Upper lobe of right lung (tissue), 1 donor: ENCODE measurements around the gene SSBP2. TPM values are rescaled to one million over a fixed set of nuclear protein-coding genes. Genes with fewer than 3 reads are reported as not detected.

ENCODE experiments used
- ATAC-seq: fragments of 200-7000 bp; cut with Tn5 transposase; one replicate; pipeline ENCODE4 v1.9.1; 2020; ENCODE audit warnings: mild to moderate bottlenecking, moderate library complexity
- DNase-seq: peaks from one replicate; pipeline ENCODE4 v3.0.0-alpha.2; 2020
- H3K27ac ChIP-seq: fragments of 200-600 bp; one replicate; pipeline ENCODE4 v1.8.0; 2022
- H3K27me3 ChIP-seq: fragments of 200-600 bp; one replicate; pipeline ENCODE4 v1.8.0; 2022; ENCODE audit warnings: mild to moderate bottlenecking
- H3K36me3 ChIP-seq: fragments of 200-600 bp; one replicate; pipeline ENCODE4 v1.8.0; 2022
- H3K4me1 ChIP-seq: fragments of 200-600 bp; one replicate; pipeline ENCODE4 v1.8.0; 2022
- H3K4me3 ChIP-seq: fragments of 200-600 bp; one replicate; pipeline ENCODE4 v1.8.0; 2022; ENCODE audit warnings: mild to moderate bottlenecking
- H3K9me3 ChIP-seq: fragments of 200-600 bp; one replicate; pipeline ENCODE4 v1.8.0; 2022
- intact Hi-C: fragments of 100-400 bp; cut with DNase I; formaldehyde crosslinking; loops from one replicate; pipeline ENCODE4 v1.11.0; 2022
- total RNA-seq: library from RNA; stranded (reverse); fragmentation: NEBNext Ultra II Directional; extraction: Animal tissue kit (Norgen Biotek cat#: 25700); gene quantifications from one replicate; pipeline ENCODE4 v1.2.1, GENCODE V29; 2021
- TF ChIP-seq, protein P1 (sequence below): fragments of 200-600 bp; IDR thresholded peaks from one replicate; pipeline ENCODE4 v1.8.0; 2022; ENCODE audit warnings: antibody characterized with exemption
- donor health status: DM: no; HTN: yes; CAD: no; lungs with severe emphysema.

The SSBP2 gene
- total RNA-seq, 1 donor from 2014 or later = 43.8 TPM

DNA sequence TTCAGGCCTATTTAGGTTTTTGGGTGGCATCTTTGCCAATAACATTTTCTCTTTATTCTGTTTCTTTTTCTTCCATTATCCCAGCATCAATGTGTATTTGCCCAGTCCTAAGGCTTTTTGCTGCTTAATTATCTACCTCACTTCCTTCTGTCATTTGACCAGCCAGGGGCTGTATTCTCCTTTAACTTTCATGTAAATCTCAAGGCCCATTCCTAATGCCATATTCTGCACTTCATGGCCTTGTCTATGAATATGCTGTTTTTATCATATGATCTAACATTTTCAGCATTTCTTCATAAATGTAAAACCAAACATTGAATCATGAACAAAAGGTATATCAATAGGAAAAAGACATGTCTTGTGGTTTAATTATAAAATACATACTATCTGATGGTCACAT lies 108.7 kb downstream of the SSBP2 start:
- Histone ChIP-seq H3K27me3 (no peaks in the 10 kb centered on the region), H3K27ac (no peak overlapping the region), H3K4me1 (peaks cover 4% of the 10 kb centered on the region), H3K9me3 (no peaks in the 10 kb centered on the region), H3K36me3 (no peaks in the 10 kb centered on the region), H3K4me3 (no peak overlapping the region)
- ATAC-seq = no peak
- TF ChIP-seq, protein P1, sequence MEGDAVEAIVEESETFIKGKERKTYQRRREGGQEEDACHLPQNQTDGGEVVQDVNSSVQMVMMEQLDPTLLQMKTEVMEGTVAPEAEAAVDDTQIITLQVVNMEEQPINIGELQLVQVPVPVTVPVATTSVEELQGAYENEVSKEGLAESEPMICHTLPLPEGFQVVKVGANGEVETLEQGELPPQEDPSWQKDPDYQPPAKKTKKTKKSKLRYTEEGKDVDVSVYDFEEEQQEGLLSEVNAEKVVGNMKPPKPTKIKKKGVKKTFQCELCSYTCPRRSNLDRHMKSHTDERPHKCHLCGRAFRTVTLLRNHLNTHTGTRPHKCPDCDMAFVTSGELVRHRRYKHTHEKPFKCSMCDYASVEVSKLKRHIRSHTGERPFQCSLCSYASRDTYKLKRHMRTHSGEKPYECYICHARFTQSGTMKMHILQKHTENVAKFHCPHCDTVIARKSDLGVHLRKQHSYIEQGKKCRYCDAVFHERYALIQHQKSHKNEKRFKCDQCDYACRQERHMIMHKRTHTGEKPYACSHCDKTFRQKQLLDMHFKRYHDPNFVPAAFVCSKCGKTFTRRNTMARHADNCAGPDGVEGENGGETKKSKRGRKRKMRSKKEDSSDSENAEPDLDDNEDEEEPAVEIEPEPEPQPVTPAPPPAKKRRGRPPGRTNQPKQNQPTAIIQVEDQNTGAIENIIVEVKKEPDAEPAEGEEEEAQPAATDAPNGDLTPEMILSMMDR = no peak
- intact Hi-C loops = no loop called here
- DNase-seq = no peak

DNA sequence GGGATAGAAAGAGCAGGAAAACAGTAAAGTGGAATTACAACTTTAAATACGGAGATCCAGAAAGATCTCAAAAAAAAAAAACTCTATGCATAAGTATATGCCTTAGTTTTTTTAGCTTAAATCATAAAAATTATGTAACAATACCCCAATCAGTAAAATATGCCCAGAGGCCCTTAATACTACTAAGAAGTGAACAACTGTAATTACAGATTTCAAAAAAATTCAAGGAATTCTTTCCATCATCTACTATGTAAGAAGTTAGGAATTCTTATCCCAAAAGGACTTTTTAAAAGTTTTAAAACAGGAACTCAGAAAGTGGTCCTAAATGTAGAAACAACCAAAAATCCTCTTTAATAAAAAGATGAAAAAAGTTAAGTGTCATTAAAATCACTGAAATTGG lies 111.3 kb downstream of the SSBP2 start:
- H3K4me3 ChIP-seq = no peak overlapping the region
- no peaks in the 10 kb centered on the region for H3K9me3 ChIP-seq
- TF ChIP-seq, protein P1 = no peak
- intact Hi-C loops = no loop called here
- peaks cover 4% of the 10 kb centered on the region for H3K4me1 ChIP-seq
- H3K27ac ChIP-seq = no peak overlapping the region
- no peaks in the 10 kb centered on the region for H3K36me3 ChIP-seq
- DNase-seq (no peak), ATAC-seq (no peak)
- no peaks in the 10 kb centered on the region for H3K27me3 ChIP-seq

DNA sequence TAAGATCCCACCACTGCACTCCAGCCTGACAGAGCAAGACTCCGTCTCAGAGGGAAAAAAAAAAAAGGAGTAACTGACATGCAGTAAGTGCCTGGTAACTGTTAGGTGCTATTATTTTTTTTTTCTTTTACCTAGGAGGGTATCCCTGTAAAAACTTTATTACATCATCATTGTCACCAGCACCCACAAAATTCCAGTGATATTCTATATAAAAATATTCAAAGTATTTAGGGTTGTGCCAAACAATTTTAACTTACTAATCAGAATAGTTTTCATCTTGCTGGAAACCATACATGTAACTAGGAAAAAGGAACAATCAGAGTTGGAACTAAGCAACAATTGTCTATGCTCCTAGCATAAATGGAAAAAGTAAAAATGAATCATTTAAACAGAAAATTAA lies 112.4 kb downstream of the SSBP2 start:
- H3K27me3 ChIP-seq = no peaks in the 10 kb centered on the region
- H3K27ac ChIP-seq = no peak overlapping the region
- H3K4me3 ChIP-seq = no peak overlapping the region
- ATAC-seq (no peak), DNase-seq (no peak)
- H3K4me1 ChIP-seq = peaks cover 4% of the 10 kb centered on the region
- no peaks in the 10 kb centered on the region for H3K9me3 ChIP-seq
- TF ChIP-seq, protein P1 = no peak
- no peaks in the 10 kb centered on the region for H3K36me3 ChIP-seq
- intact Hi-C loops = no loop called here

DNA sequence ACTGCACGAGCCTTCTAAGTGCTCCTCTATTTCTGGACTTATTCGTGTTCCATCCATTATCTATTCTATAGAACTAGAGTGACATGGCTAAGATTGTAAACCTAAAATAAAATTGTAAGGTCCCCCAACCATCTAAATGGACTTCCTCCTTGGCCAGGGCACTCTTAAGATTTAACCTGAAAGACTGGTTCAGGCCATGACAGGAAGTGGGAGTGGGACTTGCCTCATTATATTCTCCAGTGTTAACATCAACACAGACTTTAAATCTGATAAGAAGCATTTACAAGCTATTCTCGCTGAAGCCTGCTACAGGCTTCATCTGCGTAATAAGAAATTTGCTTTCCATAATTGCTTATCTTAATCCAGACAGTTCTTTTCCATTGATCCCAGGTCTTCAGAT lies 117.0 kb downstream of the SSBP2 start:
- Histone ChIP-seq H3K4me3 (no peak overlapping the region), H3K9me3 (no peaks in the 10 kb centered on the region), H3K27ac (no peak overlapping the region), H3K27me3 (no peaks in the 10 kb centered on the region), H3K36me3 (no peaks in the 10 kb centered on the region), H3K4me1 (no peaks in the 10 kb centered on the region)
- no peak for DNase-seq
- no peak for ATAC-seq
- TF ChIP-seq, protein P1 = no peak
- intact Hi-C loops = no loop called here

DNA sequence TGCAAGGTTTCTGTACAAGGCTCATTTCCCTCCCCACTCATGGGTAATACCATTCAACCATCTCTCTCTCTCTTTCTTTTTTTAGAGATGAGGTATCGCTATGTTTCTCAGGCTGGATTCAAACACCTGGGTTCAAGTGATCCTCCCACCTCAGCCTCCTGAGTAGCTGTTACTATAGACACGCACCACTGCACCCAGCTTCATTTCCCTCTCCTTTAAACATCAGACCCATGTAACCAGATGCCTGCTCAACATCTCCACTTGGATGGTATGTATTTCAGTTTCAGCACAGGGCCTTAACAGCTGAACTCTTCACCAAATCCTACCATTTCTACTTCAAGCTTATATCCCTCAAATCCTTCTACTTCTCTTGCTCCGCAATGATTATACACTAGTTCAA lies 117.4 kb downstream of the SSBP2 start:
- TF ChIP-seq, protein P1 = no peak
- Histone ChIP-seq H3K4me3 (no peak overlapping the region), H3K36me3 (no peaks in the 10 kb centered on the region), H3K27ac (no peak overlapping the region), H3K27me3 (no peaks in the 10 kb centered on the region), H3K9me3 (no peaks in the 10 kb centered on the region), H3K4me1 (no peaks in the 10 kb centered on the region)
- no peak for DNase-seq
- ATAC-seq = no peak
- intact Hi-C loops = no loop called here

DNA sequence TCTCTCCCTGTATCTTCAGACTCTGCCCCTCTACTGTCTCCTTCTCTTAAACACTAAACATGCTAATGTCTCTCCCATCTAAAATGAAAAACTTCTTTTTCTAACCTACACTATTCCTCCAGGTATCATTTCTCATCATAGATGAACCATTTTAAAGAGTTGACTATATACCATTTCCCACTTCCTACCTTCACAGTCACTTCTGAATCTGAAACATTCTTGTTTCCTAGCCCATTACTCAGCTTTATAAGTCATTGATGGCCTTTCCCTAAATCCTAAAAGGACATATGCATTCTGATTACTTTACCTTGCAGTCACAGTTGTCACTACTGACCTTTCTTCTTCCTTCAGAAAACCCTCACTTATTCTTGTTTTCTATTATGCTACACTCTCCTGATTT lies 118.2 kb downstream of the SSBP2 start:
- no peak overlapping the region for H3K4me3 ChIP-seq
- H3K27me3 ChIP-seq = no peaks in the 10 kb centered on the region
- H3K27ac ChIP-seq = no peak overlapping the region
- intact Hi-C loops = no loop called here
- no peaks in the 10 kb centered on the region for H3K4me1 ChIP-seq
- H3K9me3 ChIP-seq = no peaks in the 10 kb centered on the region
- no peaks in the 10 kb centered on the region for H3K36me3 ChIP-seq
- TF ChIP-seq, protein P1 = no peak
- ATAC-seq (no peak), DNase-seq (no peak)
